ENCODE data around the gene STARD5.
A peak's percentile ranks its signal among the peaks of the same experiment; 100 is the strongest.
"Not testable (repeated sequence)": the region's sequence is repeated elsewhere in the genome, so short reads cannot be mapped to it uniquely, and the experiment has no call there.

Gene STARD5

DNA sequence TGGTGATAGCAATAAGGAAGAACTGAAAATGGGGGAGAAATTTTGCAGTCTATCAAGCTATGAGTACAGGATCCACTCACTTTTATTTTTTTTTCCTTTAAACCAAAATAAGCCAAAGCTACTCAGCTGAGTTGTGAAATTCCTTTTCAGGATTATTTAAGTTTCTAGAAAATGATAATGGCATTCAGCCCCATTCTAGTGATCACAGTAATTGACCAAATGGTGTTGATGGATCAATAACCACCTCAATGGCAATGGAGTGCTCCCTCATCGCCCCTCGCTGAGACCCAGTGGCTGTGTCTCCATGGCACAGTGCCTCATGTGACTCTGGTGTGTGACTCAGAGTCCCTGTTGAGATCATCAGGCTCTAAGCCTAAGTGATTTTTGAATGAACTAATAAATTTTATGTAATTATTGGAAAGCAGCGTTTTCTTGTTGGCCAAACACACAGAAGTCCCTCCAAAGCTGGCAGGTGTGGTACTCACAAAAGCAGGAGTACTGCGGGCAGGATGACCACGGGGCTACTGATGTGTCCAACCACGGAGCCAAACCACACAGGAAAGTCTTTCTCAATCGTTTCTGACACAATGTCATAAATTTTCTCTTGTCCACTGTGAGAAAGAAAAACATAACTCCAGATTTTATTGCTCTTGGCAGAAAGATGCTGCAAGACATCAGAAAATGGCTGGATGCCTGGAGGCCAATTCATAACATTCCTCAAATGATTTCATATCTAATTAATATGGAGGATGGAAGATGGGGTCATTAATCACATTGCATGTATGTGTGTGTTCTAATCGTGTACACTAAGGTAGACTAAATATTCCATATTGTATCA is 14.4 kb upstream of the STARD5 start:
- no peak overlapping the region for H3K27ac ChIP-seq
- DNase-seq (ENCODE audit: low read depth, low spot score), result peak; percentile 70

GRCh38 chr15:81337713-81338157 is 13.8 kb upstream of the STARD5 start:
- H3K27ac ChIP-seq, result no peak overlapping the region
- no peak for DNase-seq (ENCODE audit: low read depth, low spot score)

DNA sequence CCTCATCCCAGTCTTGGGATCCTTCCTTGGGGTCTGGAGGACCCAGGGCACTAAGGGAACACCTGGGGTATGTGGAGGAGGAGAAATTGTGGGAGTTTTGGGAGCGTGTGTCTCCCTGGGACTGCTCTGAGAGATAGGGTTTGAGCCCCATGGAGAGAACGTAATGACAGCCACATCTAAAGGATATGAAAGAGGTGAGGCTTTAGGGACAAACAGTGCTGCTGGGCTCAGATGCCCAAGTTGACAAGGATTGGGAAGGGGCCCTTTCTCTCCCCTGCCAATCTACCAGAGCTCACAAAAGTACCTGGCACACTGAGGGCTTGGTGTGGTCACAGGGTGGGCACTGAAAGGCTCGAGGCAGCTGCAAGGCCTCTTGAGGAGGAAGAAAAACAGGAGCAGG is 13.3 kb upstream of the STARD5 start:
- no peak overlapping the region for H3K27ac ChIP-seq
- DNase-seq (ENCODE audit: low read depth, low spot score), result no peak

- H3K27ac ChIP-seq, result no peak overlapping the region
- DNase-seq (ENCODE audit: low read depth, low spot score), result no peak
These were observed 12.6 kb upstream of the STARD5 start for GRCh38 chr15:81336568-81336967.

GRCh38 chr15:81335631-81336030 is 11.7 kb upstream of the STARD5 start:
- no peak overlapping the region for H3K27ac ChIP-seq
- DNase-seq (ENCODE audit: low read depth, low spot score), result no peak

DNA sequence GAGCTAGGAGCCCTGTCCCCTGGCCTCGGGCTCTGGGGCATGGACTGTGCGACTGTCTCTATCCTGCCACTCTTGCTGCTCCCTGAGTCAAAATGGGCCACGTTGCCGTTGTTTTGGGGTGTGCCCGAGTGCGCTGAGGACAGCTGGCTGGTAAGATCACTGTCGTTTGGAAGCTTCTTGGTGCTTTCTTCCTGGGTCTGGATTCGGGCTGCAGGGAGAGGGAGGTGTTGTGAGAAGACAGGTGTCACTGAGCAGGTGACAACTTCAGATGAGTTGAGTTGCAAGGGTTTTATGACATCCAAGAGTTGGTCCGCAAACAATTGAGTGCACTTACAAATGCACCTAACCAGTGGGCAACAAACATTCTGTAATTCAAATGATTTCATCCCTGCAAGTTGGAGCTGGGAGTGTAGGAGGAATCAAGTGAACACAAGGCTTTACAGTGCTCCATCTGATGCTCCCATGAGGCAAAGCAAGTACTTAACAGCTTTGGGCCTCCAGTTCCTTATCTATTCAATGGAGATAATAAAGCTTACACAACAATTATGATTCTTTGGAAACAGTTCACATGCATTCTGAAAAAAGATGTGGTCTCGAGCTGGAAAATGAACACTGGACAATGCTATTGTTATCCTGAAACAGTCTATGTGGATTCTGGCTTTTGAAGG is 11.0 kb upstream of the STARD5 start:
- H3K27ac ChIP-seq, result no peak overlapping the region
- no peak for DNase-seq (ENCODE audit: low read depth, low spot score)

GRCh38 chr15:81333363-81333762 is 9.4 kb upstream of the STARD5 start:
- no peak for DNase-seq (ENCODE audit: low read depth, low spot score)
- H3K27ac ChIP-seq, result no peak overlapping the region

- DNase-seq (ENCODE audit: low read depth, low spot score), result no peak
- no peak overlapping the region for H3K27ac ChIP-seq
These were observed 8.4 kb upstream of the STARD5 start for GRCh38 chr15:81332326-81332725.

DNA sequence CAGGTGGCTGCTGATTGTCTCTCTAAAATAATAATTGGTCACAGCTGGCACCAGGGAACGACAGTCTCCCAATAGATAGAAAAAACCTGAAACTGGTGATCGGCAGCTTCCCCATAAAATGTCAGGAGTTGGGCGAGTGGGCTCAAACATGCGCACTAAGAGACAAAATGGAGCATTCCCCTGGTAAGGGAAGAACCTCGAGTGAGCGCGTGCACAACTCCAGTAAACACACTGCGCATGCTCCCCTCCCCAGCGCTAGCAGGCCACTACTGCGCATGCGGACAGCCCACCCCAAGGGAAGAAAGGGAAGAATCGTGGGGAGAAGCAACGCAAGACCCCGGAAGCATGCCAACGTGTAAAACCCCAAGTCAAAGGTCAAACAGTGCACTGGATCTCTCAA is 7.7 kb upstream of the STARD5 start:
- H3K27ac ChIP-seq, result no peak overlapping the region
- DNase-seq (ENCODE audit: low read depth, low spot score), result no peak

- H3K27ac ChIP-seq; DNase-seq (ENCODE audit: low read depth, low spot score): not testable (repeated sequence)
These were observed 7.2 kb upstream of the STARD5 start for GRCh38 chr15:81331141-81331540.

GRCh38 chr15:81330366-81331090 is 6.6 kb upstream of the STARD5 start:
- H3K27ac ChIP-seq, result no peak overlapping the region
- DNase-seq (ENCODE audit: low read depth, low spot score), result no peak

GRCh38 chr15:81329446-81329845 is 5.5 kb upstream of the STARD5 start:
- no peak for DNase-seq (ENCODE audit: low read depth, low spot score)
- H3K27ac ChIP-seq, result no peak overlapping the region

DNA sequence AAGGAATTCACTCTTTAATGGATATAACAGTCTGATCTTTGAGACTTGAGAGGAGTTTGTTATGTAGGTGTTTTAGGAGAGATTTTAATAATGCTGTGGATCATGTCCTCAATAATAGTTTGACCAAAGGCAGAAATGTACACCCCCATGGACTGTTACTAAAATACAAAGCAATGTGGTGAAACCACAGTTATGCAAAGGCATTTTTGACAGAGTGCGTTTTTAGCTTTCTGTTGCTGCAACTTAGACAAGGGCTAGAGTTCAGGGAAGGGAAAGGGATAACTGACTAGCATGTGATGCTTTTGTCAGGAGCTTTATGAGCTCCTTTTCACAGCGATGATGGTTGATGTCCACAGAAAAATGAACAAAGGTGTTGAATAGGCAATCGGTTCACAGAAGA is 3.6 kb upstream of the STARD5 start:
- no peak for DNase-seq (ENCODE audit: low read depth, low spot score)
- no peak overlapping the region for H3K27ac ChIP-seq

GRCh38 chr15:81326466-81327212 is 2.7 kb upstream of the STARD5 start:
- H3K27ac ChIP-seq, result no peak overlapping the region
- no peak for DNase-seq (ENCODE audit: low read depth, low spot score)

DNA sequence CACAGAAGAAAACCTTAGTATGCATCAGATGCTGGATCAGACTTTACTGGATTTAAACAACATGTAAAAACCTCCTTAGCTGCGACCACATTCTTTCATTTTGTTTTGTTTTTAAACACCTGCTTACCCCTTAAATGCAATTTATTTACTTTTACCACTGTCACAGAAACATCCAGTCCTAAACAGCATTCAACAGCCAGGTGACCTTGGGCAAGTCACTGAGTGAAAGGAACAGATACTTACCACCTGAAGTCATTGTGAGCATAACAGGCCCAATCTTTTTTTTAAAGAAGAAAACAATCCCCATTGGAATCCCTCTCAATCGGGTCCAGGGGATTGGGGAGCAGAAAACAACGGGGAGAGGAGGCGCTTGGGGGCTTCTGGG is 390 bp downstream of the STARD5 start:
- no peak for DNase-seq (ENCODE audit: low read depth, low spot score)
- peak overlapping the region; percentile 74 for H3K27ac ChIP-seq

DNA sequence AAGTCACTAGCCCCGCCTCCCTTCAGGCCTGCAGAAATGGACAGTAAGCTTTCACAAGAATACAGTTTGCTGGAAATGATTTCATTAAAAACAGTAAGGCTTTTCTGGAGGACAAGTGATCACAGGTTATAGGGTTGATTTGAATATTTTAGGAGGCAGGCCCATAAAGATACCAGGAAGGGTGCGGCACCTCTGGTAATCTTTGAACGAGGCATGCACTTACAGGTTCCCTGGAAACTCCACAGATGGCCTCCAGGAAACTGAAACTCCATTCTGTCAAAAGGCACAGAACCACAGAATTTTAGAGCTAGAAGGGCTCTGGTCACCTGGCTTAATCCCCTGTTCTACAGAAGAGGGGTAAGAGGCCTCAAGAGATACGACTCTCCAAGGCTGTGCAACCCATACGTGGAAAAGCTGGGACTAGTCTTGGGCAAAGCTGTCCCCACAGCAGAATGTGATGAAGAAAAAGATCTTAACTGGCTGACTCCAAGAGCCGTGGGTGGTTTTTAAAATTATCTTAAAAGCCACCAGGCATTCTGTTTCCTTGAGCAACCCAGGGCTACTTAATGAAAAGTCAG is 1.2 kb downstream of the STARD5 start:
- H3K27ac ChIP-seq, result peak overlapping the region; percentile 74
- DNase-seq (ENCODE audit: low read depth, low spot score), result no peak

GRCh38 chr15:81321667-81322066 is 2.3 kb downstream of the STARD5 start:
- no peak for DNase-seq (ENCODE audit: low read depth, low spot score)
- no peak overlapping the region for H3K27ac ChIP-seq

- H3K27ac ChIP-seq, result no peak overlapping the region
- no peak for DNase-seq (ENCODE audit: low read depth, low spot score)
These were observed 6.3 kb downstream of the STARD5 start for GRCh38 chr15:81317642-81318017.

DNA sequence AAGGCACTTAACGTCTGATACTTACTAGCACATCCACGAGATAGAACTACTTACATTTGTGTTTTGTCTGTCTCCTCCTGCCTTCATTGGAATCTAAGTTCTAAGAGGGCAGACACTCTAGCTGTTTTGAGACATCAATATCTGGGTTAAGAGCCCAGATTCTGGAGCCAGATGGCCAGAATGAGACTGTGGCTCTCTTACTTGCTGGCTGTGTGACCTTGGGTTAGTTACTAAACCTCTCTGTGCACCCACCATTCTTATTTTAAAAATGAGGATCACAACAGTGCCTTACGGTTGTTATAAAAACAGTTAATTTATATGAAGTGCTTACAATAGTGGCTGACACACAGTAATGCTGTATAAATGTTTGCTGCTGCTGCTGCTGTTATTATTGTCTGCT is 7.7 kb downstream of the STARD5 start:
- DNase-seq (ENCODE audit: low read depth, low spot score), result no peak
- H3K27ac ChIP-seq, result no peak overlapping the region

Data from epithelial cell of prostate (primary cell).